Neutrophil (primary cell): ENCODE data around the gene P4HA1.

ENCODE experiments used
- H3K27ac ChIP-seq: fragments of 200-600 bp; sonication (generic); 2 replicates; pipeline ENCODE4 v1.5.1; 2016; ENCODE audit warnings: mild to moderate bottlenecking, moderate library complexity
- H3K27me3 ChIP-seq: fragments of 200-600 bp; sonication (generic); 2 replicates; pipeline ENCODE4 v1.6.0; 2016; ENCODE audit warnings: mild to moderate bottlenecking
- H3K36me3 ChIP-seq: fragments of 200-600 bp; sonication (generic); 2 replicates; pipeline ENCODE4 v1.5.1; 2017
- H3K4me1 ChIP-seq, 2 experiments: fragments of 200-600 bp in 1 of 2; sonication (generic) in 1 of 2; 1 replicate in 1 of 2; 2 replicates in 1 of 2; pipeline versions ENCODE4 v1.5.1 to v1.6.1; 2013 to 2016; ENCODE audit warnings: low read depth in 1 of 2, low read length in 1 of 2, mild to moderate bottlenecking in 1 of 2, moderate library complexity in 1 of 2; ENCODE audit not compliant: control insufficient read depth in 1 of 2, insufficient read depth in 1 of 2
- H3K4me3 ChIP-seq, 2 experiments: fragments of 200-600 bp in 1 of 2; sonication (generic) in 1 of 2; 1 replicate in 1 of 2; 2 replicates in 1 of 2; pipeline ENCODE4 v1.5.1; 2013 to 2016; ENCODE audit warnings: low read depth in 1 of 2, low read length in 1 of 2, mild to moderate bottlenecking in 1 of 2, moderate library complexity in 1 of 2
- H3K9me3 ChIP-seq: fragments of 200-600 bp; sonication (generic); 2 replicates; pipeline ENCODE4 v1.5.1; 2016
- TF ChIP-seq, protein P1 (sequence below): fragments of 200-600 bp; sonication (generic); IDR thresholded peaks from 2 replicates; pipeline ENCODE4 v1.5.1; 2016; ENCODE audit warnings: antibody characterized with exemption

The P4HA1 gene

GRCh38 chr10:73021050-73021449 is 75.6 kb downstream of the P4HA1 start:
- Histone ChIP-seq H3K27me3 (no peaks in the 10 kb centered on the region), H3K4me3 (no peak overlapping the region), H3K36me3 (peaks cover 29% of the 10 kb centered on the region), H3K4me1 (no peaks in the 10 kb centered on the region), H3K27ac (no peak overlapping the region), H3K9me3 (no peaks in the 10 kb centered on the region)
- TF ChIP-seq, protein P1, sequence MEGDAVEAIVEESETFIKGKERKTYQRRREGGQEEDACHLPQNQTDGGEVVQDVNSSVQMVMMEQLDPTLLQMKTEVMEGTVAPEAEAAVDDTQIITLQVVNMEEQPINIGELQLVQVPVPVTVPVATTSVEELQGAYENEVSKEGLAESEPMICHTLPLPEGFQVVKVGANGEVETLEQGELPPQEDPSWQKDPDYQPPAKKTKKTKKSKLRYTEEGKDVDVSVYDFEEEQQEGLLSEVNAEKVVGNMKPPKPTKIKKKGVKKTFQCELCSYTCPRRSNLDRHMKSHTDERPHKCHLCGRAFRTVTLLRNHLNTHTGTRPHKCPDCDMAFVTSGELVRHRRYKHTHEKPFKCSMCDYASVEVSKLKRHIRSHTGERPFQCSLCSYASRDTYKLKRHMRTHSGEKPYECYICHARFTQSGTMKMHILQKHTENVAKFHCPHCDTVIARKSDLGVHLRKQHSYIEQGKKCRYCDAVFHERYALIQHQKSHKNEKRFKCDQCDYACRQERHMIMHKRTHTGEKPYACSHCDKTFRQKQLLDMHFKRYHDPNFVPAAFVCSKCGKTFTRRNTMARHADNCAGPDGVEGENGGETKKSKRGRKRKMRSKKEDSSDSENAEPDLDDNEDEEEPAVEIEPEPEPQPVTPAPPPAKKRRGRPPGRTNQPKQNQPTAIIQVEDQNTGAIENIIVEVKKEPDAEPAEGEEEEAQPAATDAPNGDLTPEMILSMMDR = no peak

GRCh38 chr10:73019100-73019499 is 77.6 kb downstream of the P4HA1 start:
- no peaks in the 10 kb centered on the region for H3K9me3 ChIP-seq
- no peaks in the 10 kb centered on the region for H3K27me3 ChIP-seq
- TF ChIP-seq, protein P1 = no peak
- no peaks in the 10 kb centered on the region for H3K4me1 ChIP-seq
- H3K36me3 ChIP-seq = peaks cover 41% of the 10 kb centered on the region
- no peak overlapping the region for H3K4me3 ChIP-seq
- no peak overlapping the region for H3K27ac ChIP-seq

GRCh38 chr10:73018632-73019031 is 78.0 kb downstream of the P4HA1 start:
- H3K4me1 ChIP-seq = no peaks in the 10 kb centered on the region
- no peaks in the 10 kb centered on the region for H3K9me3 ChIP-seq
- H3K27me3 ChIP-seq = no peaks in the 10 kb centered on the region
- H3K4me3 ChIP-seq = no peak overlapping the region
- H3K36me3 ChIP-seq = peaks cover 46% of the 10 kb centered on the region
- TF ChIP-seq, protein P1 = no peak
- H3K27ac ChIP-seq = no peak overlapping the region

- Histone ChIP-seq H3K36me3 (peaks cover 52% of the 10 kb centered on the region), H3K27ac (no peak overlapping the region), H3K4me1 (no peaks in the 10 kb centered on the region), H3K4me3 (no peak overlapping the region), H3K9me3 (no peaks in the 10 kb centered on the region), H3K27me3 (no peaks in the 10 kb centered on the region)
- TF ChIP-seq, protein P1 = no peak
Measured at GRCh38 chr10:73017955-73018480, 78.6 kb downstream of the P4HA1 start.

DNA sequence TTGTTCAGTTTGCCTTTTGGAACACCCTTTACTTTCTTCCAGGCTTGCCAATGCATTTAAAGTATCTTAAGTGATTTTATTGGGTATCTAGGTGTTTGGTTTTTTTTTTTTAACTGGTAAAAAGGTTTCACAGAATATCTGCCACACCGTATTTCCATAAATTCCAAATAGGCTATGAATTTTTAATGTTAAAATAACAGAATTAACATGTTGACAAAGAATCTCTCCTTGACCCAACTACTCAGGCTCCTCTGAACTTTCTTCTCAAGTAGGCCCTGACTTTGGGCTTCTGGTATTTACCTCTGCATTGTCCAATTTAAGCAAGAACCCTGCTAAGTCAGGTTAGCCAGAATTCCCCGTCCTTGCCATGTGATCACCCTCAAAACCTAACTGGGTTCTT is 80.9 kb downstream of the P4HA1 start:
- TF ChIP-seq, protein P1 = no peak

GRCh38 chr10:73003822-73004221 is 92.8 kb downstream of the P4HA1 start:
- Histone ChIP-seq H3K36me3 (peaks cover 37% of the 10 kb centered on the region), H3K27ac (no peak overlapping the region)

More for the DNA sequence above, 80.9 kb downstream of the P4HA1 start:
- H3K27me3 ChIP-seq = no peaks in the 10 kb centered on the region
- H3K4me3 ChIP-seq = no peak overlapping the region
- H3K27ac ChIP-seq = no peak overlapping the region
- peaks cover 54% of the 10 kb centered on the region for H3K36me3 ChIP-seq
- no peaks in the 10 kb centered on the region for H3K9me3 ChIP-seq
- H3K4me1 ChIP-seq = no peaks in the 10 kb centered on the region

More at GRCh38 chr10:73003822-73004221, 92.8 kb downstream of the P4HA1 start:
- Histone ChIP-seq H3K9me3 (no peaks in the 10 kb centered on the region), H3K4me1 (no peaks in the 10 kb centered on the region), H3K4me3 (no peak overlapping the region), H3K27me3 (no peaks in the 10 kb centered on the region)
- TF ChIP-seq, protein P1 = no peak
